Right lobe of liver (tissue), 6 donors: ENCODE results near the gene ENDOV. TPM values are rescaled to one million over a fixed set of nuclear protein-coding genes. Genes with fewer than 3 reads are reported as not detected.

Experiments
- ATAC-seq, 4 donors: fragments of 200-7000 bp; cut with Tn5 transposase; one replicate each; pipeline ENCODE4 v1.9.1; 2020; ENCODE audit warnings: mild to moderate bottlenecking in 4 of 4, moderate library complexity in 4 of 4
- DNase-seq, 3 donors: peaks; one replicate each; pipeline ENCODE4 v3.0.0-alpha.2; 2020
- H3K27ac ChIP-seq, 3 donors: fragments of 200-600 bp; one replicate each; pipeline ENCODE4 v1.8.0; 2022
- H3K27me3 ChIP-seq, 2 donors: fragments of 200-600 bp; one replicate each; pipeline ENCODE4 v1.8.0; 2022
- H3K36me3 ChIP-seq, 4 donors: fragments of 200-600 bp; sonication (generic) in 1 of 4; one replicate each; pipeline versions ENCODE4 v1.5.1 to v1.8.0; 2017 to 2022; ENCODE audit warnings: control low read depth in 1 of 4
- H3K4me1 ChIP-seq, 4 donors: fragments of 200-600 bp; sonication (generic) in 1 of 4; one replicate each; pipeline versions ENCODE4 v1.5.1 to v1.8.0; 2017 to 2022; ENCODE audit warnings: control low read depth in 1 of 4
- H3K4me3 ChIP-seq, 3 donors: fragments of 200-600 bp; one replicate each; pipeline ENCODE4 v1.8.0; 2022
- H3K9me3 ChIP-seq, 4 donors: fragments of 200-600 bp; sonication (generic) in 1 of 4; one replicate each; pipeline versions ENCODE4 v1.5.1 to v1.8.0; 2017 to 2022; ENCODE audit warnings: control low read depth in 1 of 4
- POLR2A ChIP-seq: fragments of 450-650 bp; IDR thresholded peaks from one replicate; pipeline ENCODE4 v1.6.1; 2017; ENCODE audit warnings: antibody characterized with exemption, mild to moderate bottlenecking
- WGBS: methylation state at CpG from one replicate; pipeline ENCODE4 v1.1.6; 2018; ENCODE audit warnings: low coverage, low lambda C conversion rate; ENCODE audit not compliant: insufficient coverage; ENCODE audit errors: missing lambda C conversion rate; 5-methylcytosine and 5-hydroxymethylcytosine counted together
- intact Hi-C, 2 donors: fragments of 100-400 bp; cut with DNase I; formaldehyde crosslinking; loops; one replicate each; pipeline versions ENCODE4 v1.11.2 to v1.14.1; 2022
- total RNA-seq, 6 experiments: library from RNA; depleted of rRNA in 2 of 6; stranded (reverse); fragments of >200 nt in 2 of 6; fragmentation: NEBNext Ultra II Directional in 3 of 6; extraction: Animal tissue kit (Norgen Biotek cat#: 25700) in 3 of 6; gene quantifications; one replicate each; pipeline versions ENCODE4 v1.1.0 to v1.2.4, GENCODE V29; 2016 to 2023
- TF ChIP-seq, protein P1 (sequence below), 4 donors: fragments of 200-600 bp in 3 of 4; fragments of 450-650 bp in 1 of 4; IDR thresholded peaks; one replicate each; pipeline versions ENCODE4 v1.5.1 to v1.8.0; 2016 to 2022; ENCODE audit warnings: antibody characterized with exemption in 4 of 4, mild to moderate bottlenecking in 2 of 4
- donor health status: DM: no; HTN: yes; CAD: no.
- donor health status: DM: no; HTN: no; CAD: no.
- donor health status: DM: no; HTN: no; CAD: no.
- donor health status: DM: no; HTN: yes; CAD: no.
- donor health status: DM: no; HTN: yes; CAD: no.

The ENDOV gene
- total RNA-seq, 6 experiments from 2014 or later = 6.8 to 14.1 (median 11.3) TPM

DNA sequence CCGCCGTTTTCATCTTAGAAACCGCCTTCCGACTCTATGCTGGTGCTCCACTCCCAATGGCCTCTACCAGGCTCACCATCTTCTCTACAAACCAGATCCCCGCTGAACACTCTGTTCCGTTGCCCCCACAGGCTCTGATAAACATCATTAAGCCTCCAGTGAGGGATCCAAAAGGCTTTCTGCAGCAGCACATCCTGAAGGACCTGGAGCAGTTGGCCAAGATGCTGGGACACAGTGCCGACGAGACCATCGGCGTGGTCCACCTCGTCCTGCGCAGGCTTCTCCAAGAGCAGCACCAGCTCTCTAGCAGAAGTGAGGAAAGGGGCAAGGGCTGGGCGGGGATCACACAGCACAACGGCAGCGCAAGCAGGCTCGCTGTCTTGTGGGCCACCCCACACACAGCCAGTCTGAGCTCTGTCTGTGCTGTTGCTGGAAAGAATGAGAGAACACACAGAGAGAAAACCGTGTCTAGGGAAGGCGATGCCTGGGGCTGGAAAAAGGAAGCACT lies 33.5 kb upstream of the ENDOV start:
- TF ChIP-seq POLR2A = no peak
- TF ChIP-seq, protein P1, sequence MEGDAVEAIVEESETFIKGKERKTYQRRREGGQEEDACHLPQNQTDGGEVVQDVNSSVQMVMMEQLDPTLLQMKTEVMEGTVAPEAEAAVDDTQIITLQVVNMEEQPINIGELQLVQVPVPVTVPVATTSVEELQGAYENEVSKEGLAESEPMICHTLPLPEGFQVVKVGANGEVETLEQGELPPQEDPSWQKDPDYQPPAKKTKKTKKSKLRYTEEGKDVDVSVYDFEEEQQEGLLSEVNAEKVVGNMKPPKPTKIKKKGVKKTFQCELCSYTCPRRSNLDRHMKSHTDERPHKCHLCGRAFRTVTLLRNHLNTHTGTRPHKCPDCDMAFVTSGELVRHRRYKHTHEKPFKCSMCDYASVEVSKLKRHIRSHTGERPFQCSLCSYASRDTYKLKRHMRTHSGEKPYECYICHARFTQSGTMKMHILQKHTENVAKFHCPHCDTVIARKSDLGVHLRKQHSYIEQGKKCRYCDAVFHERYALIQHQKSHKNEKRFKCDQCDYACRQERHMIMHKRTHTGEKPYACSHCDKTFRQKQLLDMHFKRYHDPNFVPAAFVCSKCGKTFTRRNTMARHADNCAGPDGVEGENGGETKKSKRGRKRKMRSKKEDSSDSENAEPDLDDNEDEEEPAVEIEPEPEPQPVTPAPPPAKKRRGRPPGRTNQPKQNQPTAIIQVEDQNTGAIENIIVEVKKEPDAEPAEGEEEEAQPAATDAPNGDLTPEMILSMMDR (IDR thresholded peaks at IDR 0.05) = no peak
- no peaks in the 10 kb centered on the region for H3K27me3 ChIP-seq
- H3K9me3 ChIP-seq = no peaks in the 10 kb centered on the region
- H3K27ac ChIP-seq = no peak overlapping the region
- H3K4me3 ChIP-seq = no peak overlapping the region
- 90% methylated on average over 10 of the region's 18 CpGs for WGBS
- H3K36me3 ChIP-seq = peaks cover 0 to 100% (median 48%) of the 10 kb centered on the region in 4 donors
- intact Hi-C loops = no loop called here
- DNase-seq (no peak), ATAC-seq (no peak)
- no peaks in the 10 kb centered on the region for H3K4me1 ChIP-seq

DNA sequence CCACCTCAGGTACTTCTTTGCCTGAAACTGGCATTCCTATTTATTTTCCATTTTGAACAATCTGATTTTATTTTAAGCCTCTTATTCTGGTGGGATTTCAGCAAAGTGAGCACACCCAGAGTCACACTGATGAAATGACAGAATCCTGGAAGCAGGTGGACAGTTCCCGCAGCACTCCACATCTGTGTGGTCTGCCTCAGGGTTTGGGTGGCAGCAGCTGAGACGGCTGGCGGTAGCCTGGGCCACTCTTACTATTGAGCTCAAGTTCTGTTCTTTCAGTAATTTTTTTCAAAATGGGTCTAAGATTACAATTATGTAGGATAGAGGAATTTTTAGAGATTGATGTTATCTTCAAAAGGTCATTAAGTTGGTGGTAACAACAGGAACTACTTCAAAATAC lies 32.5 kb upstream of the ENDOV start:
- H3K27me3 ChIP-seq = no peaks in the 10 kb centered on the region
- no peak for TF ChIP-seq POLR2A
- TF ChIP-seq, protein P1 (IDR thresholded peaks at IDR 0.05) = no peak
- intact Hi-C loops = no loop called here

DNA sequence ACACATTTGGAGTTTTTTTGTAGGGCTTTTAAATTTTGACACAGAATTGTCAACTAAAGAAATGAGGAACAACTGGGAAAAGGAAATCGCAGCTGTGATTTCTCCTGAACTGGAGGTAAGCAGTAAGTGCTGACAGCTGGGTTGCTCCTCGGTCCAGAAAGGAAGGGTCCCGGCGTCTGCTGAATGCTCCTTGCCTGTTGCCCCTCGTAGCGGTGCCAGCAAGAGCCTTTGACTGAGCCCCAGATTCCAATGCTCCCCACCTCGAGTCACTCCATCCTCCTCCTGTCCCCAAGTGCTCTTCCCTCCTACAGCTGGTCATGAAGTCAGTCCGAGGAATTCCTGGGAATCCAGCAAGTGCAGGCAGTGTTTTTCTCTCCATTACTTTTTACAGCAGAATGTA lies 32.0 kb upstream of the ENDOV start:
- DNase-seq = no peak
- ATAC-seq = no peak
- Histone ChIP-seq H3K4me1 (no peaks in the 10 kb centered on the region), H3K4me3 (no peak overlapping the region), H3K36me3 (peaks cover 0 to 100% (median 45%) of the 10 kb centered on the region in 4 donors), H3K9me3 (no peaks in the 10 kb centered on the region), H3K27ac (no peak overlapping the region), H3K27me3 (no peaks in the 10 kb centered on the region)
- intact Hi-C loops = no loop called here
- no peak for TF ChIP-seq POLR2A
- TF ChIP-seq, protein P1 (IDR thresholded peaks at IDR 0.05) = no peak
- WGBS = 96% methylated on average over 8 of the region's 8 CpGs

More for the DNA sequence above, 32.5 kb upstream of the ENDOV start:
- no peaks in the 10 kb centered on the region for H3K9me3 ChIP-seq
- H3K27ac ChIP-seq = no peak overlapping the region
- peaks cover 0 to 100% (median 48%) of the 10 kb centered on the region in 4 donors for H3K36me3 ChIP-seq
- DNase-seq (no peak), ATAC-seq (no peak)
- H3K4me3 ChIP-seq = no peak overlapping the region
- H3K4me1 ChIP-seq = no peaks in the 10 kb centered on the region
- WGBS = 96% methylated on average over 3 of the region's 3 CpGs

DNA sequence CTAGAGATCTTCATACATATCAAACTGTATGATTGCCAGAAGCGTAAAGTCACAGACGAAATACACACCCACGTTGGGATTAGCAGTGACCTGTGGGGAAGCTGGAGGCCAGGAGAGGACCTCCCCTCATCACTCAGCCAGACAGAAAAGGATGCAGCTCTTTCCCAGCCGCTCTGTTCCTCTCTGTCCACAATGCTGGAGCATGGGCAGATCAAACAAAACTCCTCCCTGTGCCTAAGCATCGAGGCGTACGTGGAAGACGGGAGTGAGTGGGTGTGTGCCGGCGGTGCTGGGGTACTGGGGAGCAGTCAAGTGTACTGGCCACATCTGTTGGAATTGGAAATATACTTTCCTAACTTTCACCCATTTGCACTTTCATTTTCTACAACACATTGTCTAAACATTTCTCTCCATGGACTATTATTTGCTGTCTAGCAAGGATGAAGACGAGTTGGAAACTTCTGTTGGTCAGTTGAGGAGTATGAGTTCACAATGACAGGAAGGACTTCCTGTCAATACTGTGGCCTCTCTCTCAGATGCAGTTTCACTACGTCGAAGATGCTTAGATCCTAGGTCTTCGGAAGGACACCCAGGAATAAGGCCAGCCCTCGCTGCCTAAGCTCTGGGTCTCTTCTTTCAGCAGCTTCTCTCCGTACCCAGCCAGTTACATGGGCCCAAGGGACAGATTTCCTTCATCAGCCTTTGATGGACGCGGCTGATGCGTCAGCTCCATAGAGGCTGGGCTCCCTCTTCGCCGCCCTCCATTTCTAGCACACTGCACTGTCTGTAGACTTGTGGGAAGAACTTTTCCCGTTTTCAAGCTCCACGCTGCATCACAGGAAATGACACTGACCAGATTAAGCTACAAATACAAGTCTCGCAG lies 30.6 kb upstream of the ENDOV start:
- WGBS = 68% methylated on average over 14 of the region's 24 CpGs
- Histone ChIP-seq H3K9me3 (no peaks in the 10 kb centered on the region), H3K27ac (no peak overlapping the region), H3K27me3 (no peaks in the 10 kb centered on the region), H3K4me3 (no peak overlapping the region), H3K4me1 (no peaks in the 10 kb centered on the region), H3K36me3 (peaks cover 5 to 100% (median 51%) of the 10 kb centered on the region in 4 donors)
- intact Hi-C loops = no loop called here
- DNase-seq (peak in 1 of 3 donors; percentile 35), ATAC-seq (no peak)
- TF ChIP-seq POLR2A = no peak
- TF ChIP-seq, protein P1 (IDR thresholded peaks at IDR 0.05) = no peak
